C4-2B (cell line): ENCODE data around the gene LRP2.

Experiments used
- H3K27ac ChIP-seq: fragments of 450-650 bp; 2 replicates; pipeline ENCODE4 v1.5.1; 2017
- CTCF ChIP-seq: fragments of 450-650 bp; conservative IDR thresholded peaks from 2 replicates; pipeline ENCODE4 v1.5.1; 2017; ENCODE audit warnings: mild to moderate bottlenecking
- ZFX ChIP-seq: fragments of 450-650 bp; IDR thresholded peaks from 2 replicates; pipeline ENCODE4 v1.6.1; 2017

LRP2 gene

GRCh38 chr2:169348321-169349024 lies 13.9 kb downstream of the LRP2 start:
- no peak for TF ChIP-seq CTCF
- TF ChIP-seq ZFX, result no peak
- H3K27ac ChIP-seq, result no peak overlapping the region

- TF ChIP-seq CTCF (no peak), ZFX (no peak)
- H3K27ac ChIP-seq, result no peak overlapping the region
Measured at GRCh38 chr2:169345486-169346437, 16.6 kb downstream of the LRP2 start.

- TF ChIP-seq CTCF, result no peak
- no peak for TF ChIP-seq ZFX
- H3K27ac ChIP-seq, result no peak overlapping the region
Measured at GRCh38 chr2:169344736-169345485, 17.4 kb downstream of the LRP2 start.

GRCh38 chr2:169343202-169343601 lies 19.1 kb downstream of the LRP2 start:
- H3K27ac ChIP-seq, result no peak overlapping the region
- TF ChIP-seq ZFX, result no peak
- TF ChIP-seq CTCF, result no peak

- TF ChIP-seq CTCF (no peak), ZFX (no peak)
- H3K27ac ChIP-seq, result no peak overlapping the region
Measured at GRCh38 chr2:169339657-169340056, 22.7 kb downstream of the LRP2 start.

- TF ChIP-seq CTCF (no peak), ZFX (no peak)
- H3K27ac ChIP-seq, result no peak overlapping the region
Measured at GRCh38 chr2:169336695-169337094, 25.6 kb downstream of the LRP2 start.
